ENCODE measurements around the gene HTRA3.

HTRA3 gene

GRCh38 chr4:8290701-8290970, 21.1 kb downstream of the HTRA3 start:
- DNase-seq (ENCODE audit: extremely low read depth in 1 of 2, low read depth in 1 of 2) = no peak

GRCh38 chr4:8291036-8291682, 21.6 kb downstream of the HTRA3 start:
- no peak for DNase-seq (ENCODE audit: extremely low read depth in 1 of 2, low read depth in 1 of 2)

- DNase-seq (ENCODE audit: extremely low read depth in 1 of 2, low read depth in 1 of 2) = no peak
Measured at GRCh38 chr4:8291701-8292477, 22.3 kb downstream of the HTRA3 start.

- no peak for DNase-seq (ENCODE audit: extremely low read depth in 1 of 2, low read depth in 1 of 2)
Measured at GRCh38 chr4:8292478-8293107, 23.0 kb downstream of the HTRA3 start.

- no peak for DNase-seq (ENCODE audit: extremely low read depth in 1 of 2, low read depth in 1 of 2)
Measured at GRCh38 chr4:8293131-8293975, 23.8 kb downstream of the HTRA3 start.

- DNase-seq (ENCODE audit: extremely low read depth in 1 of 2, low read depth in 1 of 2) = no peak
Measured at GRCh38 chr4:8294036-8294435, 24.5 kb downstream of the HTRA3 start.

- no peak for DNase-seq (ENCODE audit: extremely low read depth in 1 of 2, low read depth in 1 of 2)
Measured at GRCh38 chr4:8294775-8295174, 25.2 kb downstream of the HTRA3 start.

GRCh38 chr4:8295471-8295870, 25.9 kb downstream of the HTRA3 start:
- DNase-seq (ENCODE audit: extremely low read depth in 1 of 2, low read depth in 1 of 2) = no peak

- no peak for DNase-seq (ENCODE audit: extremely low read depth in 1 of 2, low read depth in 1 of 2)
Measured at GRCh38 chr4:8296491-8296890, 26.9 kb downstream of the HTRA3 start.

GRCh38 chr4:8297141-8297601, 27.6 kb downstream of the HTRA3 start:
- DNase-seq (ENCODE audit: extremely low read depth in 1 of 2, low read depth in 1 of 2) = no peak

GRCh38 chr4:8297691-8298485, 28.3 kb downstream of the HTRA3 start:
- no peak for DNase-seq (ENCODE audit: extremely low read depth in 1 of 2, low read depth in 1 of 2)

GRCh38 chr4:8300832-8301231, 31.3 kb downstream of the HTRA3 start:
- DNase-seq (ENCODE audit: extremely low read depth in 1 of 2, low read depth in 1 of 2) = no peak

- DNase-seq (ENCODE audit: extremely low read depth in 1 of 2, low read depth in 1 of 2) = no peak
Measured at GRCh38 chr4:8301851-8302730, 32.5 kb downstream of the HTRA3 start.

GRCh38 chr4:8303081-8303480, 33.5 kb downstream of the HTRA3 start:
- DNase-seq (ENCODE audit: extremely low read depth in 1 of 2, low read depth in 1 of 2) = no peak

- DNase-seq (ENCODE audit: extremely low read depth in 1 of 2, low read depth in 1 of 2) = no peak
Measured at GRCh38 chr4:8303485-8304281, 34.1 kb downstream of the HTRA3 start.

- DNase-seq (ENCODE audit: extremely low read depth in 1 of 2, low read depth in 1 of 2) = no peak
Measured at GRCh38 chr4:8304827-8305695, 35.5 kb downstream of the HTRA3 start.

GRCh38 chr4:8305851-8306471, 36.4 kb downstream of the HTRA3 start:
- DNase-seq (ENCODE audit: extremely low read depth in 1 of 2, low read depth in 1 of 2) = no peak

Data from stimulated activated CD8-positive, alpha-beta memory T cell treated with anti-CD3 and anti-CD28 coated beads, Interleukin-7, amount 100 ng/mL, for 48 hours (primary cell).